ENCODE measurements around the gene C2orf78.
A peak's percentile ranks its signal among the peaks of the same experiment; 100 is the strongest.

The C2orf78 gene

GRCh38 chr2:73837847-73838585 is 54.0 kb downstream of the C2orf78 start:
- DNase-seq (ENCODE audit: low read depth in 2 of 2) = no peak

GRCh38 chr2:73838889-73839534 is 55.0 kb downstream of the C2orf78 start:
- no peak for DNase-seq (ENCODE audit: low read depth in 2 of 2)

- DNase-seq (ENCODE audit: low read depth in 2 of 2) = no peak
Observed at GRCh38 chr2:73839653-73840411, 55.8 kb downstream of the C2orf78 start.

GRCh38 chr2:73841912-73842738 is 58.1 kb downstream of the C2orf78 start:
- DNase-seq (ENCODE audit: low read depth in 2 of 2) = no peak

- DNase-seq (ENCODE audit: low read depth in 2 of 2) = no peak
Observed at GRCh38 chr2:73842739-73843019, 58.7 kb downstream of the C2orf78 start.

- no peak for DNase-seq (ENCODE audit: low read depth in 2 of 2)
Observed at GRCh38 chr2:73844087-73844486, 60.1 kb downstream of the C2orf78 start.

- DNase-seq (ENCODE audit: low read depth in 2 of 2) = no peak
Observed at GRCh38 chr2:73850009-73850408, 66.0 kb downstream of the C2orf78 start.

GRCh38 chr2:73851274-73851673 is 67.3 kb downstream of the C2orf78 start:
- DNase-seq (ENCODE audit: low read depth in 2 of 2) = no peak

- DNase-seq (ENCODE audit: low read depth in 2 of 2) = no peak
Observed at GRCh38 chr2:73852020-73852419, 68.0 kb downstream of the C2orf78 start.

- no peak for DNase-seq (ENCODE audit: low read depth in 2 of 2)
Observed at GRCh38 chr2:73855526-73855925, 71.5 kb downstream of the C2orf78 start.

GRCh38 chr2:73856214-73856613 is 72.2 kb downstream of the C2orf78 start:
- DNase-seq (ENCODE audit: low read depth in 2 of 2) = no peak

GRCh38 chr2:73859721-73860586 is 76.0 kb downstream of the C2orf78 start:
- peak; percentile 38 to 39 for DNase-seq (ENCODE audit: low read depth in 2 of 2)

GRCh38 chr2:73862987-73863386 is 79.0 kb downstream of the C2orf78 start:
- no peak for DNase-seq (ENCODE audit: low read depth in 2 of 2)
